Measurements from ENCODE around the gene PIH1D1.

DNA sequence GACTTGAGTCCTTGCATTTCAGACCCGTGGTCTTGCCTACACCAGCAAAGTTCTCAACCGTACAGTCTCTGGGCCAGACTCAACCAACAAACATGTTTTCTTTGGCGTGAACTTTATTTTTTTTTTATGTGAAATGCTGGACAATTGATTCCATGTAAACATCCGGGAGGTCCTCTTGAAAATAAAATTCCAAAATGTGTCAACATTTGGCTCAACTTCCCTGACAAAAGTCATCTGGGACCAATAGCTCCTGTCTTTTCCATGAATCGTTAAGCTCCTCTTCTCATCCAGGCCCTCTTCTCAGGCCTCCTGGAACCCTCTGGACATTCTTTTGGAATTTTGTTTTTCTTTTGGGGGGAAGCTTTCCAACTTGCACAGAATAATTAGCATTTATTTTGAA lies 4.2 kb upstream of the PIH1D1 start:
- TF ChIP-seq, protein P1, sequence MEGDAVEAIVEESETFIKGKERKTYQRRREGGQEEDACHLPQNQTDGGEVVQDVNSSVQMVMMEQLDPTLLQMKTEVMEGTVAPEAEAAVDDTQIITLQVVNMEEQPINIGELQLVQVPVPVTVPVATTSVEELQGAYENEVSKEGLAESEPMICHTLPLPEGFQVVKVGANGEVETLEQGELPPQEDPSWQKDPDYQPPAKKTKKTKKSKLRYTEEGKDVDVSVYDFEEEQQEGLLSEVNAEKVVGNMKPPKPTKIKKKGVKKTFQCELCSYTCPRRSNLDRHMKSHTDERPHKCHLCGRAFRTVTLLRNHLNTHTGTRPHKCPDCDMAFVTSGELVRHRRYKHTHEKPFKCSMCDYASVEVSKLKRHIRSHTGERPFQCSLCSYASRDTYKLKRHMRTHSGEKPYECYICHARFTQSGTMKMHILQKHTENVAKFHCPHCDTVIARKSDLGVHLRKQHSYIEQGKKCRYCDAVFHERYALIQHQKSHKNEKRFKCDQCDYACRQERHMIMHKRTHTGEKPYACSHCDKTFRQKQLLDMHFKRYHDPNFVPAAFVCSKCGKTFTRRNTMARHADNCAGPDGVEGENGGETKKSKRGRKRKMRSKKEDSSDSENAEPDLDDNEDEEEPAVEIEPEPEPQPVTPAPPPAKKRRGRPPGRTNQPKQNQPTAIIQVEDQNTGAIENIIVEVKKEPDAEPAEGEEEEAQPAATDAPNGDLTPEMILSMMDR (IDR thresholded peaks at IDR 0.05) = no peak
- TF ChIP-seq POLR2A (IDR thresholded peaks at IDR 0.05) = no peak
